HG03039 (cell line): ENCODE results near the gene RAB8B.

Source experiments
- ATAC-seq: cut with Tn5 transposase; IDR thresholded peaks from one replicate; pipeline ENCODE4 v1.9.1; 2021; ENCODE audit warnings: mild to moderate bottlenecking, moderate library complexity; ENCODE audit not compliant: unreplicated experiment

The RAB8B gene

GRCh38 chr15:63188926-63189871 is at the start of gene RAB8B:
RAB8B (plus strand) TSS chr15:63189606; CDS start chr15:63189625, 19 bp downstream.
- ATAC-seq = peak; percentile 81

GRCh38 chr15:63140936-63141335 is 48.5 kb upstream of the RAB8B start:
- no peak for ATAC-seq

- ATAC-seq = no peak
Measured at GRCh38 chr15:63145426-63145825, 44.0 kb upstream of the RAB8B start.

GRCh38 chr15:63146684-63147083 is 42.7 kb upstream of the RAB8B start:
- no peak for ATAC-seq

GRCh38 chr15:63151665-63152064 is 37.7 kb upstream of the RAB8B start:
- no peak for ATAC-seq

- no peak for ATAC-seq
Measured at GRCh38 chr15:63155486-63155885, 33.9 kb upstream of the RAB8B start.

- ATAC-seq = peak; percentile 8
Measured at GRCh38 chr15:63156086-63156710, 33.2 kb upstream of the RAB8B start.

- ATAC-seq = peak; percentile 9
Measured at GRCh38 chr15:63156755-63157117, 32.7 kb upstream of the RAB8B start.

- peak; percentile 84 for ATAC-seq
Measured at GRCh38 chr15:63157118-63157843, 32.1 kb upstream of the RAB8B start, which contains the start of gene RPS27L. RPS27L (minus strand) TSS chr15:63157477; CDS start chr15:63157405, 72 bp downstream.

GRCh38 chr15:63157891-63158431 is 31.4 kb upstream of the RAB8B start:
- peak; percentile 22 for ATAC-seq

- ATAC-seq = no peak
Measured at GRCh38 chr15:63160638-63161037, 28.8 kb upstream of the RAB8B start.

GRCh38 chr15:63163217-63163616 is 26.2 kb upstream of the RAB8B start:
- no peak for ATAC-seq

GRCh38 chr15:63165166-63165859 is 24.1 kb upstream of the RAB8B start:
- ATAC-seq = no peak

GRCh38 chr15:63166219-63166618 is 23.2 kb upstream of the RAB8B start:
- no peak for ATAC-seq

- no peak for ATAC-seq
Measured at GRCh38 chr15:63169788-63170187, 19.6 kb upstream of the RAB8B start.

- no peak for ATAC-seq
Measured at GRCh38 chr15:63172376-63172775, 17.0 kb upstream of the RAB8B start.

- ATAC-seq = no peak
Measured at GRCh38 chr15:63172851-63173451, 16.5 kb upstream of the RAB8B start.

- ATAC-seq = no peak
Measured at GRCh38 chr15:63176302-63176701, 13.1 kb upstream of the RAB8B start.

GRCh38 chr15:63178034-63178433 is 11.4 kb upstream of the RAB8B start:
- no peak for ATAC-seq

- no peak for ATAC-seq
Measured at GRCh38 chr15:63180746-63181145, 8.7 kb upstream of the RAB8B start.
